Choroid plexus epithelial cell (primary cell): Measurements from ENCODE around the gene TMPRSS9.

Experiments used
- DNase-seq: peaks from one replicate; pipeline ENCODE4 v3.0.0-alpha.2; 2010; ENCODE audit warnings: low read depth
- H3K4me3 ChIP-seq: 2 replicates; pipeline ENCODE4 v1.5.1; 2011; ENCODE audit warnings: low read depth, mild to moderate bottlenecking, control low read depth, low read length, moderate library complexity
- CTCF ChIP-seq: conservative IDR thresholded peaks from 2 replicates; pipeline ENCODE4 v1.5.1; 2011; ENCODE audit warnings: low read depth, mild to moderate bottlenecking, control low read depth, inconsistent platforms, low read length, moderate library complexity

TMPRSS9 gene

GRCh38 chr19:2359992-2360685 is at the start of gene TMPRSS9:
TSS of gene TMPRSS9 (plus strand) at chr19:2360265. CDS start at chr19:2389786, 29,521 bp downstream.
- TF ChIP-seq CTCF: no peak
- no peak for DNase-seq
- no peak within 1 kb of the TSS for H3K4me3 ChIP-seq

GRCh38 chr19:2311093-2311492 is 49.0 kb upstream of the TMPRSS9 start:
- no peak for TF ChIP-seq CTCF
- DNase-seq: no peak
- H3K4me3 ChIP-seq: no peak overlapping the region

- no peak overlapping the region for H3K4me3 ChIP-seq
- DNase-seq: no peak
- TF ChIP-seq CTCF: no peak
These were observed 47.1 kb upstream of the TMPRSS9 start for GRCh38 chr19:2312820-2313501.

GRCh38 chr19:2315121-2315817 is 44.8 kb upstream of the TMPRSS9 start:
- no peak for DNase-seq
- no peak overlapping the region for H3K4me3 ChIP-seq
- TF ChIP-seq CTCF: no peak

- TF ChIP-seq CTCF: peak; percentile 77
- DNase-seq: peak; percentile 70
- H3K4me3 ChIP-seq: no peak overlapping the region
These were observed 44.2 kb upstream of the TMPRSS9 start for GRCh38 chr19:2315818-2316353.

- H3K4me3 ChIP-seq: no peak overlapping the region
- DNase-seq: no peak
- no peak for TF ChIP-seq CTCF
These were observed 42.8 kb upstream of the TMPRSS9 start for GRCh38 chr19:2317300-2317699.
